SK-N-SH (cell line): ENCODE measurements around the gene IMPDH2. TPM values are rescaled to one million over a fixed set of nuclear protein-coding genes. Genes with fewer than 3 reads are reported as not detected.

Source experiments
- CTCF ChIA-PET: fragments of 300-600, 350-600 bp; formaldehyde crosslinking; extraction: SDS; loops from one replicate; lab custom pipeline; 2021; lab: Yijun Ruan, JAX
- POLR2A ChIA-PET: fragments of 350-600 bp; sonication (Branson Sonifier 250); formaldehyde crosslinking; extraction: SDS; loops from one replicate; lab custom pipeline; 2020; ENCODE audit warnings: antibody characterized with exemption, inconsistent platforms; lab: Yijun Ruan, JAX
- DNase-seq: peaks from one replicate; pipeline ENCODE4 v3.0.0; 2012
- H2AFZ ChIP-seq: fragments of 200-600 bp; sonication (generic); 2 replicates; pipeline ENCODE4 v1.8.1; 2016; ENCODE audit warnings: antibody characterized with exemption, mild to moderate bottlenecking, low read depth
- H3F3A ChIP-seq: fragments of 200-600 bp; sonication (generic); replicated peaks from 2 replicates; pipeline ENCODE3; 2016; ENCODE audit warnings: antibody characterized with exemption, mild to moderate bottlenecking; ENCODE audit not compliant: insufficient read depth
- H3K27ac ChIP-seq, 2 experiments: fragments of 200-500 bp in 1 of 2; fragments of 200-600 bp in 1 of 2; sonication (Bioruptor generic) in 1 of 2; sonication (generic), shearing (Covaris generic) in 1 of 2; 2 replicates each; pipeline versions ENCODE4 v1.5.1 to v1.6.1; 2014 to 2016; ENCODE audit warnings: low read depth in 2 of 2, inconsistent platforms in 1 of 2, low read length in 1 of 2, mild to moderate bottlenecking in 1 of 2, mixed read lengths in 1 of 2
- H3K27me3 ChIP-seq: fragments of 200-600 bp; sonication (generic), shearing (Covaris generic); 2 replicates; pipeline ENCODE4 v1.6.1; 2016; ENCODE audit warnings: mixed run types; ENCODE audit not compliant: insufficient read depth
- H3K36me3 ChIP-seq, 2 experiments: fragments of 200-500 bp in 1 of 2; fragments of 200-600 bp in 1 of 2; sonication (Bioruptor generic) in 1 of 2; sonication (generic) in 1 of 2; replicated peaks in 1 of 2; 2 replicates each; pipeline versions ENCODE3 to v1.5.1; 2014 to 2016; ENCODE audit warnings: low read length in 1 of 2, mild to moderate bottlenecking in 1 of 2; ENCODE audit not compliant: insufficient read depth in 2 of 2, control insufficient read depth in 1 of 2
- H3K4me1 ChIP-seq, 2 experiments: fragments of 200-500 bp in 1 of 2; fragments of 200-600 bp in 1 of 2; sonication (Bioruptor generic) in 1 of 2; sonication (generic), shearing (Covaris generic) in 1 of 2; 2 replicates each; pipeline versions ENCODE4 v1.5.1 to v1.6.1; 2014 to 2016; ENCODE audit warnings: low read depth in 1 of 2, low read length in 1 of 2, mixed run types in 1 of 2; ENCODE audit not compliant: insufficient read depth in 2 of 2, control insufficient read depth in 1 of 2
- H3K4me2 ChIP-seq: fragments of 200-600 bp; sonication (generic), shearing (Covaris generic); 2 replicates; pipeline ENCODE4 v1.6.1; 2017; ENCODE audit warnings: mixed run types
- H3K4me3 ChIP-seq, 2 experiments: fragments of 200-500 bp in 1 of 2; fragments of 200-600 bp in 1 of 2; sonication (Bioruptor generic) in 1 of 2; sonication (generic), shearing (Covaris generic) in 1 of 2; 2 replicates each; pipeline versions ENCODE4 v1.5.1 to v1.8.1; 2014 to 2016; ENCODE audit warnings: low read depth in 2 of 2, inconsistent platforms in 1 of 2, low read length in 1 of 2, mild to moderate bottlenecking in 1 of 2, mixed read lengths in 1 of 2, moderate library complexity in 1 of 2
- H3K79me2 ChIP-seq: fragments of 200-600 bp; sonication (generic); 2 replicates; pipeline ENCODE4 v1.8.1; 2017; ENCODE audit warnings: mild to moderate bottlenecking; ENCODE audit not compliant: insufficient read depth
- H3K9ac ChIP-seq: fragments of 200-600 bp; sonication (generic); 2 replicates; pipeline ENCODE4 v1.6.1; 2017; ENCODE audit warnings: mixed run types
- H3K9me2 ChIP-seq: fragments of 200-600 bp; sonication (generic); 2 replicates; pipeline ENCODE4 v1.6.1; 2017; ENCODE audit warnings: mixed run types
- H3K9me3 ChIP-seq: fragments of 200-600 bp; sonication (generic); 2 replicates; pipeline ENCODE4 v1.6.1; 2017; ENCODE audit warnings: mixed run types, mild to moderate bottlenecking, moderate library complexity
- H4K20me1 ChIP-seq: fragments of 200-600 bp; sonication (generic); 2 replicates; pipeline ENCODE4 v1.6.1; 2017; ENCODE audit warnings: mild to moderate bottlenecking, mixed run types; ENCODE audit not compliant: insufficient read depth
- CHD2 ChIP-seq: fragments of 150-350 bp; IDR thresholded peaks from 2 replicates; pipeline ENCODE4 v1.6.1; 2018; ENCODE audit warnings: low read length; ENCODE audit not compliant: partially characterized antibody
- CTCF ChIP-seq: fragments of 200-600 bp; sonication (generic); IDR thresholded peaks from 2 replicates; pipeline ENCODE4 v1.6.1; 2017; ENCODE audit warnings: antibody characterized with exemption, mild to moderate bottlenecking, moderate library complexity
- ELF1 ChIP-seq: IDR thresholded peaks from 2 replicates; pipeline ENCODE4 v1.4.0; 2012
- EP300 ChIP-seq, 2 experiments: IDR thresholded peaks; 2 replicates each; pipeline versions ENCODE4 v1.4.0 to v1.6.1; 2012; ENCODE audit warnings: borderline replicate concordance in 1 of 2, low read depth in 1 of 2, low read length in 1 of 2
- EZH2phosphoT487 ChIP-seq: fragments of 200-600 bp; sonication (generic); IDR thresholded peaks from 2 replicates; pipeline ENCODE4 v1.6.1; 2017; ENCODE audit warnings: low read depth, mixed run types, mild to moderate bottlenecking, antibody characterized with exemption, moderate library complexity, borderline replicate concordance
- FOSL2 ChIP-seq: IDR thresholded peaks from 2 replicates; pipeline ENCODE4 v1.4.0; 2012; ENCODE audit warnings: low read depth, mild to moderate bottlenecking, moderate library complexity, borderline replicate concordance
- GABPA ChIP-seq: IDR thresholded peaks from 2 replicates; pipeline ENCODE4 v1.4.0; 2012; ENCODE audit warnings: low read depth, mild to moderate bottlenecking
- GATA2 ChIP-seq: sonication (generic); formaldehyde crosslinking; IDR thresholded peaks from 2 replicates; pipeline ENCODE4 v1.5.0; 2020; ENCODE audit warnings: mild to moderate bottlenecking, missing genetic modification reagents
- JUND ChIP-seq: IDR thresholded peaks from 2 replicates; pipeline ENCODE4 v1.4.0; 2012
- MXI1 ChIP-seq: IDR thresholded peaks from 2 replicates; pipeline ENCODE4 v1.6.1; 2012; ENCODE audit warnings: mild to moderate bottlenecking, low read depth, low read length, improper control_type of control experiment
- NFIC ChIP-seq: IDR thresholded peaks from 2 replicates; pipeline ENCODE4 v1.4.0; 2012; ENCODE audit warnings: borderline replicate concordance
- POLR2AphosphoS5 ChIP-seq: IDR thresholded peaks from 2 replicates; pipeline ENCODE4 v1.6.1; 2012; ENCODE audit warnings: low read depth, low read length
- RCOR1 ChIP-seq: fragments of 150-350 bp; IDR thresholded peaks from 2 replicates; pipeline ENCODE4 v1.6.1; 2017; ENCODE audit warnings: antibody characterized with exemption, low read length
- SMC3 ChIP-seq: IDR thresholded peaks from 2 replicates; pipeline ENCODE4 v1.6.1; 2012; ENCODE audit warnings: low read depth, low read length, improper control_type of control experiment
- ZBTB33 ChIP-seq: IDR thresholded peaks from 2 replicates; pipeline ENCODE4 v1.4.0; 2012; ENCODE audit warnings: low read depth, borderline replicate concordance
- WGBS: methylation state at CpG from one replicate; pipeline ENCODE4 v1.1.6; 2017; ENCODE audit warnings: low lambda C conversion rate; 5-methylcytosine and 5-hydroxymethylcytosine counted together
- polyA plus RNA-seq, 3 experiments: library from polyadenylated mRNA; depleted of rRNA; stranded (reverse); fragments of >200 nt; gene quantifications; 2 replicates each; pipeline ENCODE4 v1.2.3, GENCODE V29; 2012

The IMPDH2 gene
- polyA plus RNA-seq, 1 of the 3 experiments (the other 2 are of a cell fraction) = 305 TPM

GRCh38 chr3:49006408-49007067, 22.7 kb downstream of the IMPDH2 start:
- peaks cover 0 to 21% of the 10 kb centered on the region in 2 experiments; a peak in 2 of 4 replicates for H3K4me1 ChIP-seq
- H4K20me1 ChIP-seq = peaks cover 34% of the 10 kb centered on the region
- TF ChIP-seq EZH2phosphoT487 = no peak
- TF ChIP-seq GABPA = no peak
- TF ChIP-seq CTCF = no peak
- no peak for TF ChIP-seq ELF1
- TF ChIP-seq POLR2AphosphoS5 = no peak
- TF ChIP-seq GATA2 (CRISPR knock-in tag) = no peak
- no peak for TF ChIP-seq RCOR1
- TF ChIP-seq ZBTB33 = no peak
- TF ChIP-seq JUND = no peak
- no peak for TF ChIP-seq MXI1
- TF ChIP-seq CHD2 = no peak
- TF ChIP-seq NFIC = no peak
- no peak for TF ChIP-seq FOSL2
- no peak for TF ChIP-seq EP300 (IDR thresholded peaks at IDR 0.05; ENCODE audit: borderline replicate concordance in 1 of 2, low read depth in 1 of 2, low read length in 1 of 2)
- no peak for TF ChIP-seq SMC3
- H3K79me2 ChIP-seq = peaks cover 52% of the 10 kb centered on the region
- 7% methylated on average over 7 of the region's 32 CpGs for WGBS
- H3K9me2 ChIP-seq = no peaks in the 10 kb centered on the region
- H3K27ac ChIP-seq = peak overlapping the region; percentile 92 to 96
- no peaks in the 10 kb centered on the region for H3K27me3 ChIP-seq
- peaks cover 3 to 4% of the 10 kb centered on the region in 2 experiments for H3K36me3 ChIP-seq
- POLR2A ChIA-PET = interaction anchor here (0.5 to 4.4 kb wide), 14 partner anchors 9 to 343 kb away, joined by 3 to 80 read pairs (median 7); partner anchors contain the start of genes DALRD3, IMPDH2, NDUFAF3 and QRICH1
- peak overlapping the region; percentile 100 for H3K9ac ChIP-seq
- CTCF ChIA-PET = interaction anchor here (0.8 to 4.4 kb wide), 11 partner anchors 8 to 323 kb away, joined by 3 to 39 read pairs (median 9); partner anchors contain the start of genes DALRD3, IMPDH2, NDUFAF3 and P4HTM
- peaks cover 3% of the 10 kb centered on the region for H3F3A ChIP-seq
- peak overlapping the region; percentile 100 for H3K4me2 ChIP-seq
- peak overlapping the region; percentile 77 for H2AFZ ChIP-seq
- no peaks in the 10 kb centered on the region for H3K9me3 ChIP-seq
- peak; percentile 49 for DNase-seq
- H3K4me3 ChIP-seq = peak overlapping the region; percentile 78 to 97
